Measurements from ENCODE around the gene KCTD6.

DNA sequence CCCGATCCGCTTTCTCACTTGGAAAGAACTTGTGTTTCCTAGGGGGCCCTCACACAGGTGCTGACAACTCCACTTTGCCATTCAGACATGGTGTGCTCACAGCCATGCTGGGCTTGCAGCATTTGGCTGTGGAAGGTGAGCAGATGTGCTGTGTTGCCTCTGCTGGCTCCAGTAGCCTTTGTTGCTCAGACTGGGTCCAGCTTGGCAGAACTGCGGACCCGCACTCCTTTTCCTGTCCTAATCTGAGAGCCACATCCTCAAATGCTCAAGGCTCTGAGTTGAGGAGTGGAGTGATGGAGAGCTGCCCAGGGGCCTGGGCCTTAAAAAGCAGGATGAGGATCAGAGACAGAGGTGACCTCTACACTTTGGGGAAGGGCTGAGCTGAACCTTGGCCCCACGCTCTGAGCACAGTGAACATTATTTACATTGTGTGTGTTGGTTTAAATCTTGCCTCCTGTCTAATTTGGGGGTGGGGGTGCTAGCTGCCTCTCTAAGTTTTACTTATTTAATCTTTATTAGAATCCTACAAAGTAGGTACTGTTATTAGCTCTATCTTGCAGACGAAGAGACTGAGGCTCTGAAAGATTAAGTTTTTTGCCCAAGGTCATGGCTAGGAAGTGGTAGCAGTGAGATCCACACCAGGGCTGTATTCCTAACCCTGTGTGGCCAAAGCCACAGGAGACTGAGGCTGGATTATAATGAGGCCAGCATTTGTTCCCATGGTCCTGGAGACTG lies 27.9 kb downstream of the KCTD6 start:
- TF ChIP-seq CTCF (IDR thresholded peaks at IDR 0.05), result no peak
- TF ChIP-seq ZFX (IDR thresholded peaks at IDR 0.05; ENCODE audit: borderline replicate concordance), result no peak

Data from 22Rv1 (cell line).